HT1080 (cell line): Measurements from ENCODE around the gene TSEN54. TPM values are rescaled to one million over a fixed set of nuclear protein-coding genes. Genes with fewer than 3 reads are reported as not detected.
A peak's percentile ranks its signal among the peaks of the same experiment; 100 is the strongest.

ENCODE experiments used
- DNase-seq: peaks from one replicate; pipeline ENCODE4 v3.0.0-alpha.2; 2015; ENCODE audit warnings: low read depth
- total RNA-seq: library from RNA; depleted of rRNA; stranded (reverse); fragments of >200 nt; shearing (Covaris generic); gene quantifications from 2 replicates; pipeline ENCODE4 v1.2.3, GENCODE V29; 2014

TSEN54 gene
- total RNA-seq, 1 experiment from 2014 or later: 38.8 TPM

GRCh38 chr17:75503976-75504346 is 12.4 kb upstream of the TSEN54 start:
- no peak for DNase-seq

GRCh38 chr17:75504347-75505151 is 11.8 kb upstream of the TSEN54 start:
- DNase-seq: no peak

- no peak for DNase-seq
Measured at GRCh38 chr17:75505152-75505409, 11.2 kb upstream of the TSEN54 start.

GRCh38 chr17:75505640-75506039 is 10.7 kb upstream of the TSEN54 start:
- no peak for DNase-seq

- DNase-seq: no peak
Measured at GRCh38 chr17:75506134-75506533, 10.2 kb upstream of the TSEN54 start.

GRCh38 chr17:75506888-75507287 is 9.4 kb upstream of the TSEN54 start:
- no peak for DNase-seq

GRCh38 chr17:75507733-75508719 is 8.3 kb upstream of the TSEN54 start:
- DNase-seq: no peak

GRCh38 chr17:75508931-75509361 is 7.4 kb upstream of the TSEN54 start:
- DNase-seq: no peak

- no peak for DNase-seq
Measured at GRCh38 chr17:75509528-75510258, 6.6 kb upstream of the TSEN54 start.

GRCh38 chr17:75511270-75511609 is 5.1 kb upstream of the TSEN54 start:
- no peak for DNase-seq

- no peak for DNase-seq
Measured at GRCh38 chr17:75511610-75512575, 4.4 kb upstream of the TSEN54 start.

- no peak for DNase-seq
Measured at GRCh38 chr17:75512926-75513640, 3.2 kb upstream of the TSEN54 start.

- no peak for DNase-seq
Measured at GRCh38 chr17:75513641-75514000, 2.7 kb upstream of the TSEN54 start.

GRCh38 chr17:75514299-75514918 is 1.9 kb upstream of the TSEN54 start:
- DNase-seq: no peak

- no peak for DNase-seq
Measured at GRCh38 chr17:75514919-75515495, 1.3 kb upstream of the TSEN54 start.

GRCh38 chr17:75515496-75516254 is 653 bp upstream of the TSEN54 start, which contains the start of gene CASKIN2:
TSS of gene CASKIN2 (minus strand) at chr17:75515537. CDS start at chr17:75513804, 1,733 bp downstream.
- DNase-seq: peak; percentile 80

GRCh38 chr17:75516619-75517296 is 430 bp downstream of the TSEN54 start:
- no peak for DNase-seq
